Glutamatergic neuron (in vitro differentiated cells): ENCODE measurements around the gene CDK14. TPM values are rescaled to one million over a fixed set of nuclear protein-coding genes. Genes with fewer than 3 reads are reported as not detected.

Source experiments
- DNase-seq: peaks from one replicate; pipeline ENCODE4 v3.0.0; 2022
- H3K27ac Mint-ChIP-seq: one replicate; pipeline ENCODE4 v1.8.0; 2020; ENCODE audit warnings: mild to moderate bottlenecking, mixed read lengths, inconsistent platforms; ENCODE audit not compliant: unreplicated experiment
- H3K27me3 Mint-ChIP-seq: one replicate; pipeline ENCODE4 v1.8.0; 2020; ENCODE audit warnings: mild to moderate bottlenecking, moderate library complexity, mixed read lengths, inconsistent platforms; ENCODE audit not compliant: unreplicated experiment
- H3K36me3 Mint-ChIP-seq: one replicate; pipeline ENCODE4 v1.8.0; 2020; ENCODE audit warnings: mild to moderate bottlenecking, mixed read lengths, inconsistent platforms; ENCODE audit not compliant: unreplicated experiment
- H3K4me1 Mint-ChIP-seq: one replicate; pipeline ENCODE4 v1.8.0; 2020; ENCODE audit warnings: mild to moderate bottlenecking, low read depth, mixed read lengths, inconsistent platforms; ENCODE audit not compliant: unreplicated experiment
- H3K4me3 Mint-ChIP-seq: one replicate; pipeline ENCODE4 v1.8.0; 2020; ENCODE audit warnings: mild to moderate bottlenecking, mixed read lengths, inconsistent platforms; ENCODE audit not compliant: unreplicated experiment
- H3K9me3 Mint-ChIP-seq: one replicate; pipeline ENCODE4 v1.8.0; 2020; ENCODE audit warnings: mild to moderate bottlenecking, moderate library complexity, mixed read lengths, inconsistent platforms; ENCODE audit not compliant: unreplicated experiment
- total RNA-seq: library from RNA; stranded (reverse); fragmentation: NEBNext Ultra II Directional; extraction: Animal tissue kit (Norgen Biotek cat#: 25700); gene quantifications from one replicate; pipeline ENCODE4 v1.2.1, GENCODE V29; 2021; ENCODE audit not compliant: unreplicated experiment
- TF ChIP-seq, protein P1 (sequence below): fragments of 200-600 bp; sonication (generic); IDR thresholded peaks from one replicate; pipeline ENCODE4 v1.5.0; 2021; ENCODE audit not compliant: partially characterized antibody, unreplicated experiment

Gene CDK14
- total RNA-seq, 1 donor from 2014 or later: 96.5 TPM

GRCh38 chr7:90773269-90773668, 177.1 kb downstream of the CDK14 start:
- Mint-ChIP-seq H3K4me3 (no peak overlapping the region), H3K27me3 (peaks cover 8% of the 10 kb centered on the region), H3K9me3 (peaks cover under 1% of the 10 kb centered on the region), H3K4me1 (peaks cover 2% of the 10 kb centered on the region), H3K36me3 (peaks cover 12% of the 10 kb centered on the region), H3K27ac (no peak overlapping the region)
- TF ChIP-seq, protein P1, sequence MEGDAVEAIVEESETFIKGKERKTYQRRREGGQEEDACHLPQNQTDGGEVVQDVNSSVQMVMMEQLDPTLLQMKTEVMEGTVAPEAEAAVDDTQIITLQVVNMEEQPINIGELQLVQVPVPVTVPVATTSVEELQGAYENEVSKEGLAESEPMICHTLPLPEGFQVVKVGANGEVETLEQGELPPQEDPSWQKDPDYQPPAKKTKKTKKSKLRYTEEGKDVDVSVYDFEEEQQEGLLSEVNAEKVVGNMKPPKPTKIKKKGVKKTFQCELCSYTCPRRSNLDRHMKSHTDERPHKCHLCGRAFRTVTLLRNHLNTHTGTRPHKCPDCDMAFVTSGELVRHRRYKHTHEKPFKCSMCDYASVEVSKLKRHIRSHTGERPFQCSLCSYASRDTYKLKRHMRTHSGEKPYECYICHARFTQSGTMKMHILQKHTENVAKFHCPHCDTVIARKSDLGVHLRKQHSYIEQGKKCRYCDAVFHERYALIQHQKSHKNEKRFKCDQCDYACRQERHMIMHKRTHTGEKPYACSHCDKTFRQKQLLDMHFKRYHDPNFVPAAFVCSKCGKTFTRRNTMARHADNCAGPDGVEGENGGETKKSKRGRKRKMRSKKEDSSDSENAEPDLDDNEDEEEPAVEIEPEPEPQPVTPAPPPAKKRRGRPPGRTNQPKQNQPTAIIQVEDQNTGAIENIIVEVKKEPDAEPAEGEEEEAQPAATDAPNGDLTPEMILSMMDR: no peak
- no peak for DNase-seq

GRCh38 chr7:90774706-90775105, 178.6 kb downstream of the CDK14 start:
- DNase-seq: no peak
- Mint-ChIP-seq H3K9me3 (no peaks in the 10 kb centered on the region), H3K36me3 (peaks cover 12% of the 10 kb centered on the region), H3K27ac (no peak overlapping the region), H3K4me1 (peaks cover 2% of the 10 kb centered on the region), H3K27me3 (peaks cover 8% of the 10 kb centered on the region), H3K4me3 (no peak overlapping the region)
- TF ChIP-seq, protein P1: no peak

DNA sequence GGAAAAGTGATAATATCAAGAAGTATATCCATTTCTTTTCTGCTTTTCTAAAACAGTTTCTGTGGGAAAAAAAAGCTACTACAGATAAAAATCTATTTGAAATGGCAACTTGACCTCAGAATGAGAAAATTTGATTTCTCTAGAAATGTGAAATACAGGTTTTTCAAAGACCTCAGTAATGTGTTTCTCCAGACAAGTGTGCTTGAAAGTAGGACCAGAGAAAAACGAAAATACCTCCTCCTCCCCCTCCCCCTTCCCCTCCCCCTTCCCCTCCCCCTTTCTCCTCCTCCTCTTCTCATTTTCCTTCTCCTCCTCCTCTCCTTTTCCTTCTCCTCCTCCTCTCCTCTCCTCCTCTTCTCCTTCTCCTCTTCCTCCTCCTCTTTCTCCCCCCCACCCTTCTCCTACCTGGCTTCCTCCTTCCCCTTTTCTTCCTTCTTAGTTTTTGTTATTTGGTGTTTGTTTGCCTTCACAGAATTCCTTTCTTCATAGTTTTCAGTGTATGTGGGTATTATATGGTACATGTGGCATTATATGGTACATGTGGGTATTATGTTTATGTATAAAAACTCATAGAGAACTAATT, 179.4 kb downstream of the CDK14 start:
- no peak overlapping the region for H3K4me3 Mint-ChIP-seq
- H3K27me3 Mint-ChIP-seq: peaks cover 8% of the 10 kb centered on the region
- peaks cover 2% of the 10 kb centered on the region for H3K4me1 Mint-ChIP-seq
- no peaks in the 10 kb centered on the region for H3K9me3 Mint-ChIP-seq
- no peak for DNase-seq
- H3K36me3 Mint-ChIP-seq: peaks cover 10% of the 10 kb centered on the region
- H3K27ac Mint-ChIP-seq: no peak overlapping the region
- TF ChIP-seq, protein P1: no peak

DNA sequence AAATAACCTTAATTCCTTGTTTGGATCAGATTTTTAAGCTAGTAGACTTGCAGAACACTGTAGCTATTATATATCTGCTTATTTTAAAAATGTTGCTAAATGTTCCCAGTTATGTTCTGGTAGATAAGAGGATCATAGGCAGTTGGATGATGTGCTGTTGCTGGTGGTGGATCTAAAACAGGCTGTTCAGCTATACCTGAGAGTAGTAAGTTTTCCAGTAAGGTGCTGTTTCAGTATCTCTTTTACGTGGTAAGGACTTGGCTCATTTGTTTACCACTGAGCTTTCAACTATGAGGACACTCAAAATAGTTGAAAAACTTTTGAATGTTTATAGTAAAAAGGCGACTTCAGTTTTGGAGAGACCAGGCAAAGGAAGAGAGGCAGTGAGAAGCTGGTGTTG, 180.9 kb downstream of the CDK14 start:
- Mint-ChIP-seq H3K27ac (no peak overlapping the region), H3K27me3 (peaks cover 3% of the 10 kb centered on the region), H3K36me3 (no peaks in the 10 kb centered on the region), H3K9me3 (no peaks in the 10 kb centered on the region), H3K4me3 (no peak overlapping the region), H3K4me1 (peaks cover 2% of the 10 kb centered on the region)
- TF ChIP-seq, protein P1: no peak
- no peak for DNase-seq

- Mint-ChIP-seq H3K4me1 (peaks cover 2% of the 10 kb centered on the region), H3K36me3 (no peaks in the 10 kb centered on the region), H3K4me3 (no peak overlapping the region), H3K9me3 (no peaks in the 10 kb centered on the region), H3K27ac (no peak overlapping the region), H3K27me3 (peaks cover under 1% of the 10 kb centered on the region)
- TF ChIP-seq, protein P1: no peak
- DNase-seq: no peak
These were observed 181.3 kb downstream of the CDK14 start for GRCh38 chr7:90777465-90777864.
